GM23338 (cell line): Measurements from ENCODE around the gene APOBEC2. TPM values are rescaled to one million over a fixed set of nuclear protein-coding genes. Genes with fewer than 3 reads are reported as not detected.

ENCODE experiments used
- ATAC-seq: fragments of 200-7000 bp; cut with Tn5 transposase; 3 replicates; pipeline ENCODE4 v1.9.1; 2020
- DNase-seq: peaks from one replicate; pipeline ENCODE4 v3.0.0-alpha.2; 2015; ENCODE audit warnings: low spot score
- H2AFZ ChIP-seq: fragments of 200-600 bp; sonication (generic); 2 replicates; pipeline ENCODE4 v1.8.0; 2016; ENCODE audit warnings: antibody characterized with exemption, mild to moderate bottlenecking, moderate library complexity
- H3F3A ChIP-seq: fragments of 200-600 bp; sonication (generic); replicated peaks from 2 replicates; pipeline ENCODE4 v1.8.0; 2017; ENCODE audit warnings: antibody characterized with exemption, mixed run types, low read depth
- H3K27ac ChIP-seq: fragments of 200-600 bp; sonication (generic); 2 replicates; pipeline ENCODE4 v1.6.1; 2016; ENCODE audit warnings: low read depth
- H3K27me3 ChIP-seq: fragments of 200-600 bp; sonication (generic); 2 replicates; pipeline ENCODE4 v1.8.0; 2016; ENCODE audit warnings: mild to moderate bottlenecking, mixed run types, moderate library complexity; ENCODE audit not compliant: insufficient read depth
- H3K36me3 ChIP-seq: fragments of 200-600 bp; sonication (generic); 2 replicates; pipeline ENCODE4 v1.8.0; 2016; ENCODE audit warnings: mild to moderate bottlenecking; ENCODE audit not compliant: insufficient read depth
- H3K4me1 ChIP-seq: fragments of 200-600 bp; sonication (generic); 2 replicates; pipeline ENCODE4 v1.8.0; 2016; ENCODE audit warnings: mild to moderate bottlenecking, moderate library complexity; ENCODE audit not compliant: insufficient read depth
- H3K4me2 ChIP-seq: fragments of 200-600 bp; sonication (generic); 2 replicates; pipeline ENCODE4 v1.7.1; 2017; ENCODE audit warnings: mixed run types
- H3K4me3 ChIP-seq: fragments of 200-600 bp; sonication (generic); 2 replicates; pipeline ENCODE4 v1.6.1; 2016; ENCODE audit warnings: mixed run types
- H3K79me2 ChIP-seq: fragments of 200-600 bp; sonication (generic); replicated peaks from 2 replicates; pipeline ENCODE4 v1.8.0; 2017; ENCODE audit warnings: mild to moderate bottlenecking; ENCODE audit not compliant: insufficient read depth
- H3K9me2 ChIP-seq: fragments of 200-600 bp; sonication (generic); 2 replicates; pipeline ENCODE4 v1.8.0; 2017; ENCODE audit not compliant: insufficient read depth
- H4K20me1 ChIP-seq: fragments of 200-600 bp; sonication (generic); replicated peaks from 2 replicates; pipeline ENCODE4 v1.8.0; 2017; ENCODE audit warnings: mild to moderate bottlenecking; ENCODE audit not compliant: insufficient read depth
- H3K27ac Mint-ChIP-seq: 2 replicates; pipeline ENCODE4 v1.8.0; 2020; ENCODE audit warnings: inconsistent platforms, mild to moderate bottlenecking, moderate library complexity, mixed read lengths
- H3K27me3 Mint-ChIP-seq: 3 replicates; pipeline ENCODE4 v1.8.0; 2022; ENCODE audit warnings: low read depth, mild to moderate bottlenecking, moderate library complexity, mixed read lengths, inconsistent platforms; ENCODE audit not compliant: insufficient read depth, poor library complexity
- H3K36me3 Mint-ChIP-seq: 3 replicates; pipeline ENCODE4 v1.8.0; 2021; ENCODE audit warnings: low read depth, mild to moderate bottlenecking, inconsistent platforms, moderate library complexity, mixed read lengths
- H3K4me1 Mint-ChIP-seq: 3 replicates; pipeline ENCODE4 v1.8.0; 2020; ENCODE audit warnings: mild to moderate bottlenecking, inconsistent platforms, mixed read lengths
- H3K4me3 Mint-ChIP-seq: 3 replicates; pipeline ENCODE4 v1.8.0; 2021; ENCODE audit warnings: moderate library complexity, mild to moderate bottlenecking, inconsistent platforms, mixed read lengths
- H3K9me3 Mint-ChIP-seq: 3 replicates; pipeline ENCODE4 v1.8.0; 2020; ENCODE audit warnings: moderate library complexity, mild to moderate bottlenecking, inconsistent platforms, mixed read lengths
- CREB1 ChIP-seq: fragments of 250-450 bp; sonication (Bioruptor Pico); IDR thresholded peaks from 2 replicates; pipeline ENCODE4 v1.5.0; 2020; ENCODE audit warnings: low read depth, mild to moderate bottlenecking, moderate library complexity
- EZH2 ChIP-seq: fragments of 200-600 bp; sonication (generic); IDR thresholded peaks from one replicate; pipeline ENCODE4 v1.8.0; 2017; ENCODE audit warnings: antibody characterized with exemption, mild to moderate bottlenecking, low read depth; ENCODE audit not compliant: unreplicated experiment
- EZH2phosphoT487 ChIP-seq: fragments of 200-600 bp; sonication (generic); IDR thresholded peaks from one replicate; pipeline ENCODE4 v1.8.1; 2018; ENCODE audit warnings: antibody characterized with exemption; ENCODE audit not compliant: unreplicated experiment
- JUNB ChIP-seq: IDR thresholded peaks from one replicate; pipeline ENCODE4 v1.6.1; 2016; ENCODE audit warnings: antibody characterized with exemption; ENCODE audit not compliant: unreplicated experiment
- NANOG ChIP-seq: IDR thresholded peaks from 2 replicates; pipeline ENCODE4 v1.6.1; 2016; ENCODE audit warnings: antibody characterized with exemption, borderline replicate concordance
- POLR2AphosphoS5 ChIP-seq: IDR thresholded peaks from 2 replicates; pipeline ENCODE4 v1.6.1; 2016; ENCODE audit warnings: antibody characterized with exemption, low read depth
- STAT1 ChIP-seq: IDR thresholded peaks from one replicate; pipeline ENCODE4 v1.6.1; 2016; ENCODE audit warnings: antibody characterized with exemption; ENCODE audit not compliant: unreplicated experiment
- ZNF114 ChIP-seq: fragments of 250-450 bp; sonication (Bioruptor Pico); IDR thresholded peaks from 2 replicates; pipeline ENCODE4 v1.5.0; 2020; ENCODE audit warnings: mild to moderate bottlenecking, moderate library complexity
- ZNF331 ChIP-seq: fragments of 250-450 bp; sonication (Bioruptor Pico); IDR thresholded peaks from 2 replicates; pipeline ENCODE4 v1.5.0; 2020; ENCODE audit warnings: low read depth, mild to moderate bottlenecking, moderate library complexity
- polyA plus RNA-seq: library from polyadenylated mRNA; unstranded; fragments of >200 nt; fragmentation: Nextera tagmentation; extraction: Ambion mirVana; gene quantifications from 2 replicates; pipeline ENCODE4 v1.2.1, GENCODE V29; 2016
- total RNA-seq: library from RNA; depleted of rRNA; stranded (reverse); fragments of >200 nt; shearing (Covaris generic); gene quantifications from 2 replicates; pipeline ENCODE4 v1.2.3, GENCODE V29; 2014
- TF ChIP-seq, protein P1 (sequence below): IDR thresholded peaks from one replicate; pipeline ENCODE4 v1.6.1; 2018; ENCODE audit warnings: antibody characterized with exemption; ENCODE audit not compliant: unreplicated experiment
- TF ChIP-seq, protein P2 (sequence below): IDR thresholded peaks from 2 replicates; pipeline ENCODE4 v1.6.1; 2016; ENCODE audit warnings: antibody characterized with exemption
- TF ChIP-seq, protein P3 (sequence below), 2 experiments: fragments of 200-600 bp in 1 of 2; sonication (generic) in 1 of 2; conservative IDR thresholded peaks; 2 replicates each; pipeline versions ENCODE4 v1.5.1 to v1.6.1; 2016 to 2017; ENCODE audit warnings: antibody characterized with exemption in 2 of 2, low read depth in 2 of 2, mild to moderate bottlenecking in 2 of 2, moderate library complexity in 1 of 2
- TF ChIP-seq, protein P4 (sequence below): fragments of 250-450 bp; sonication (Bioruptor Pico); IDR thresholded peaks from 2 replicates; pipeline ENCODE4 v1.5.0; 2020; ENCODE audit warnings: mild to moderate bottlenecking, moderate library complexity

Gene APOBEC2
- total and polyA plus RNA-seq, 2 experiments from 2014 or later, result 2.4 TPM; not detected in 1

DNA sequence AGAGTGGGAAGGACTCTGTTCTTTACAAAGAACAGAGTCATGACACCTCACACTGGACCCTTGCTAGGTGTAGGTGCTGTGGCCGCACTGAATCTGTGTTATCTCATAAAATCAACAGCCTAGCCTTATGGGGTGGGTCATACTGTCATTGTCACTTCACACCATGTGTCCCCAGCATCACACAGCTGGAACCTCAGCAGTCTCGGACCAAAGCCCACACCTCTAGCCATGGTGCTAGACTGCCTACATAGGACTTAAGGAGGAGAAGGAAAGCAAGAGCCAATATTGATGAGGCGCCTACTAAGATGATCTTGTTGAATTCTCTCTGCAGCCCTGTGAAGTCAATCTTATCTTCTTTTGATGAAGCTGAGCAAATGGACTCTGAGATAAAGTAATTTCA, 45.0 kb upstream of the APOBEC2 start:
- Mint-ChIP-seq H3K27ac (no peak overlapping the region), H3K4me1 (peaks cover 6% of the 10 kb centered on the region), H3K4me3 (no peak overlapping the region)

More for the DNA sequence above, 45.0 kb upstream of the APOBEC2 start:
- no peaks in the 10 kb centered on the region; the same call in 2 of the 3 replicates for H3K36me3 Mint-ChIP-seq
- Histone ChIP-seq H3K4me2 (no peak overlapping the region), H3K27me3 (no peaks in the 10 kb centered on the region), H3K27ac (no peak overlapping the region), H2AFZ (no peak overlapping the region), H3K79me2 (no peaks in the 10 kb centered on the region), H3K9me2 (peaks cover 9% of the 10 kb centered on the region; the same call in 1 of the 2 replicates), H4K20me1 (no peaks in the 10 kb centered on the region), H3F3A (no peaks in the 10 kb centered on the region), H3K36me3 (no peaks in the 10 kb centered on the region), H3K4me1 (no peaks in the 10 kb centered on the region), H3K4me3 (no peak overlapping the region)
- DNase-seq (no peak), ATAC-seq (no peak)
- peaks cover 4% of the 10 kb centered on the region for H3K27me3 Mint-ChIP-seq
- TF ChIP-seq, protein P1, sequence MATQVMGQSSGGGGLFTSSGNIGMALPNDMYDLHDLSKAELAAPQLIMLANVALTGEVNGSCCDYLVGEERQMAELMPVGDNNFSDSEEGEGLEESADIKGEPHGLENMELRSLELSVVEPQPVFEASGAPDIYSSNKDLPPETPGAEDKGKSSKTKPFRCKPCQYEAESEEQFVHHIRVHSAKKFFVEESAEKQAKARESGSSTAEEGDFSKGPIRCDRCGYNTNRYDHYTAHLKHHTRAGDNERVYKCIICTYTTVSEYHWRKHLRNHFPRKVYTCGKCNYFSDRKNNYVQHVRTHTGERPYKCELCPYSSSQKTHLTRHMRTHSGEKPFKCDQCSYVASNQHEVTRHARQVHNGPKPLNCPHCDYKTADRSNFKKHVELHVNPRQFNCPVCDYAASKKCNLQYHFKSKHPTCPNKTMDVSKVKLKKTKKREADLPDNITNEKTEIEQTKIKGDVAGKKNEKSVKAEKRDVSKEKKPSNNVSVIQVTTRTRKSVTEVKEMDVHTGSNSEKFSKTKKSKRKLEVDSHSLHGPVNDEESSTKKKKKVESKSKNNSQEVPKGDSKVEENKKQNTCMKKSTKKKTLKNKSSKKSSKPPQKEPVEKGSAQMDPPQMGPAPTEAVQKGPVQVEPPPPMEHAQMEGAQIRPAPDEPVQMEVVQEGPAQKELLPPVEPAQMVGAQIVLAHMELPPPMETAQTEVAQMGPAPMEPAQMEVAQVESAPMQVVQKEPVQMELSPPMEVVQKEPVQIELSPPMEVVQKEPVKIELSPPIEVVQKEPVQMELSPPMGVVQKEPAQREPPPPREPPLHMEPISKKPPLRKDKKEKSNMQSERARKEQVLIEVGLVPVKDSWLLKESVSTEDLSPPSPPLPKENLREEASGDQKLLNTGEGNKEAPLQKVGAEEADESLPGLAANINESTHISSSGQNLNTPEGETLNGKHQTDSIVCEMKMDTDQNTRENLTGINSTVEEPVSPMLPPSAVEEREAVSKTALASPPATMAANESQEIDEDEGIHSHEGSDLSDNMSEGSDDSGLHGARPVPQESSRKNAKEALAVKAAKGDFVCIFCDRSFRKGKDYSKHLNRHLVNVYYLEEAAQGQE, result no peak
- TF ChIP-seq EZH2 (no peak), CREB1 (CRISPR knock-in tag) (no peak), EZH2phosphoT487 (no peak), NANOG (no peak), ZNF331 (no peak), POLR2AphosphoS5 (no peak), ZNF114 (CRISPR knock-in tag) (no peak), JUNB (no peak), STAT1 (no peak)
- TF ChIP-seq, protein P2, sequence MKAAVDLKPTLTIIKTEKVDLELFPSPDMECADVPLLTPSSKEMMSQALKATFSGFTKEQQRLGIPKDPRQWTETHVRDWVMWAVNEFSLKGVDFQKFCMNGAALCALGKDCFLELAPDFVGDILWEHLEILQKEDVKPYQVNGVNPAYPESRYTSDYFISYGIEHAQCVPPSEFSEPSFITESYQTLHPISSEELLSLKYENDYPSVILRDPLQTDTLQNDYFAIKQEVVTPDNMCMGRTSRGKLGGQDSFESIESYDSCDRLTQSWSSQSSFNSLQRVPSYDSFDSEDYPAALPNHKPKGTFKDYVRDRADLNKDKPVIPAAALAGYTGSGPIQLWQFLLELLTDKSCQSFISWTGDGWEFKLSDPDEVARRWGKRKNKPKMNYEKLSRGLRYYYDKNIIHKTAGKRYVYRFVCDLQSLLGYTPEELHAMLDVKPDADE, result no peak
- TF ChIP-seq, protein P3, sequence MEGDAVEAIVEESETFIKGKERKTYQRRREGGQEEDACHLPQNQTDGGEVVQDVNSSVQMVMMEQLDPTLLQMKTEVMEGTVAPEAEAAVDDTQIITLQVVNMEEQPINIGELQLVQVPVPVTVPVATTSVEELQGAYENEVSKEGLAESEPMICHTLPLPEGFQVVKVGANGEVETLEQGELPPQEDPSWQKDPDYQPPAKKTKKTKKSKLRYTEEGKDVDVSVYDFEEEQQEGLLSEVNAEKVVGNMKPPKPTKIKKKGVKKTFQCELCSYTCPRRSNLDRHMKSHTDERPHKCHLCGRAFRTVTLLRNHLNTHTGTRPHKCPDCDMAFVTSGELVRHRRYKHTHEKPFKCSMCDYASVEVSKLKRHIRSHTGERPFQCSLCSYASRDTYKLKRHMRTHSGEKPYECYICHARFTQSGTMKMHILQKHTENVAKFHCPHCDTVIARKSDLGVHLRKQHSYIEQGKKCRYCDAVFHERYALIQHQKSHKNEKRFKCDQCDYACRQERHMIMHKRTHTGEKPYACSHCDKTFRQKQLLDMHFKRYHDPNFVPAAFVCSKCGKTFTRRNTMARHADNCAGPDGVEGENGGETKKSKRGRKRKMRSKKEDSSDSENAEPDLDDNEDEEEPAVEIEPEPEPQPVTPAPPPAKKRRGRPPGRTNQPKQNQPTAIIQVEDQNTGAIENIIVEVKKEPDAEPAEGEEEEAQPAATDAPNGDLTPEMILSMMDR (conservative IDR thresholded peaks at IDR 0.05; ENCODE audit: low read depth in 2 of 2), result no peak
- TF ChIP-seq, protein P4, sequence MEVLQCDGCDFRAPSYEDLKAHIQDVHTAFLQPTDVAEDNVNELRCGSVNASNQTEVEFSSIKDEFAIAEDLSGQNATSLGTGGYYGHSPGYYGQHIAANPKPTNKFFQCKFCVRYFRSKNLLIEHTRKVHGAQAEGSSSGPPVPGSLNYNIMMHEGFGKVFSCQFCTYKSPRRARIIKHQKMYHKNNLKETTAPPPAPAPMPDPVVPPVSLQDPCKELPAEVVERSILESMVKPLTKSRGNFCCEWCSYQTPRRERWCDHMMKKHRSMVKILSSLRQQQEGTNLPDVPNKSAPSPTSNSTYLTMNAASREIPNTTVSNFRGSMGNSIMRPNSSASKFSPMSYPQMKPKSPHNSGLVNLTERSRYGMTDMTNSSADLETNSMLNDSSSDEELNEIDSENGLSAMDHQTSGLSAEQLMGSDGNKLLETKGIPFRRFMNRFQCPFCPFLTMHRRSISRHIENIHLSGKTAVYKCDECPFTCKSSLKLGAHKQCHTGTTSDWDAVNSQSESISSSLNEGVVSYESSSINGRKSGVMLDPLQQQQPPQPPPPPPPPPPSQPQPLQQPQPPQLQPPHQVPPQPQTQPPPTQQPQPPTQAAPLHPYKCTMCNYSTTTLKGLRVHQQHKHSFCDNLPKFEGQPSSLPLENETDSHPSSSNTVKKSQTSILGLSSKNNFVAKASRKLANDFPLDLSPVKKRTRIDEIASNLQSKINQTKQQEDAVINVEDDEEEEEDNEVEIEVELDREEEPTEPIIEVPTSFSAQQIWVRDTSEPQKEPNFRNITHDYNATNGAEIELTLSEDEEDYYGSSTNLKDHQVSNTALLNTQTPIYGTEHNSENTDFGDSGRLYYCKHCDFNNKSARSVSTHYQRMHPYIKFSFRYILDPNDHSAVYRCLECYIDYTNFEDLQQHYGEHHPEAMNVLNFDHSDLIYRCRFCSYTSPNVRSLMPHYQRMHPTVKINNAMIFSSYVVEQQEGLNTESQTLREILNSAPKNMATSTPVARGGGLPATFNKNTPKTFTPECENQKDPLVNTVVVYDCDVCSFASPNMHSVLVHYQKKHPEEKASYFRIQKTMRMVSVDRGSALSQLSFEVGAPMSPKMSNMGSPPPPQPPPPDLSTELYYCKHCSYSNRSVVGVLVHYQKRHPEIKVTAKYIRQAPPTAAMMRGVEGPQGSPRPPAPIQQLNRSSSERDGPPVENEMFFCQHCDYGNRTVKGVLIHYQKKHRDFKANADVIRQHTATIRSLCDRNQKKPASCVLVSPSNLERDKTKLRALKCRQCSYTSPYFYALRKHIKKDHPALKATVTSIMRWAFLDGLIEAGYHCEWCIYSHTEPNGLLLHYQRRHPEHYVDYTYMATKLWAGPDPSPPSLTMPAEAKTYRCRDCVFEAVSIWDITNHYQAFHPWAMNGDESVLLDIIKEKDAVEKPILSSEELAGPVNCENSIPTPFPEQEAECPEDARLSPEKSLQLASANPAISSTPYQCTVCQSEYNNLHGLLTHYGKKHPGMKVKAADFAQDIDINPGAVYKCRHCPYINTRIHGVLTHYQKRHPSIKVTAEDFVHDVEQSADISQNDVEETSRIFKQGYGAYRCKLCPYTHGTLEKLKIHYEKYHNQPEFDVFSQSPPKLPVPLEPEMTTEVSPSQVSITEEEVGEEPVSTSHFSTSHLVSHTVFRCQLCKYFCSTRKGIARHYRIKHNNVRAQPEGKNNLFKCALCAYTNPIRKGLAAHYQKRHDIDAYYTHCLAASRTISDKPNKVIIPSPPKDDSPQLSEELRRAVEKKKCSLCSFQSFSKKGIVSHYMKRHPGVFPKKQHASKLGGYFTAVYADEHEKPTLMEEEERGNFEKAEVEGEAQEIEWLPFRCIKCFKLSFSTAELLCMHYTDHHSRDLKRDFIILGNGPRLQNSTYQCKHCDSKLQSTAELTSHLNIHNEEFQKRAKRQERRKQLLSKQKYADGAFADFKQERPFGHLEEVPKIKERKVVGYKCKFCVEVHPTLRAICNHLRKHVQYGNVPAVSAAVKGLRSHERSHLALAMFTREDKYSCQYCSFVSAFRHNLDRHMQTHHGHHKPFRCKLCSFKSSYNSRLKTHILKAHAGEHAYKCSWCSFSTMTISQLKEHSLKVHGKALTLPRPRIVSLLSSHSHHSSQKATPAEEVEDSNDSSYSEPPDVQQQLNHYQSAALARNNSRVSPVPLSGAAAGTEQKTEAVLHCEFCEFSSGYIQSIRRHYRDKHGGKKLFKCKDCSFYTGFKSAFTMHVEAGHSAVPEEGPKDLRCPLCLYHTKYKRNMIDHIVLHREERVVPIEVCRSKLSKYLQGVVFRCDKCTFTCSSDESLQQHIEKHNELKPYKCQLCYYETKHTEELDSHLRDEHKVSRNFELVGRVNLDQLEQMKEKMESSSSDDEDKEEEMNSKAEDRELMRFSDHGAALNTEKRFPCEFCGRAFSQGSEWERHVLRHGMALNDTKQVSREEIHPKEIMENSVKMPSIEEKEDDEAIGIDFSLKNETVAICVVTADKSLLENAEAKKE (CRISPR knock-in tag), result no peak
- no peaks in the 10 kb centered on the region; the same call in 2 of the 3 replicates for H3K9me3 Mint-ChIP-seq
